Progenitor cell of endocrine pancreas (in vitro differentiated cells): ENCODE measurements around the gene MAFG. TPM values are rescaled to one million over a fixed set of nuclear protein-coding genes. Genes with fewer than 3 reads are reported as not detected.

Source experiments
- DNase-seq: peaks from one replicate; pipeline ENCODE4 v3.0.0; 2021; ENCODE audit warnings: low spot score; ENCODE audit not compliant: unreplicated experiment
- H3K27ac Mint-ChIP-seq: 2 replicates; pipeline ENCODE4 v1.8.0; 2021; ENCODE audit warnings: mild to moderate bottlenecking, moderate library complexity, mixed read lengths
- H3K27me3 Mint-ChIP-seq: 2 replicates; pipeline ENCODE4 v1.8.0; 2021; ENCODE audit warnings: mixed read lengths
- H3K36me3 Mint-ChIP-seq: 2 replicates; pipeline ENCODE4 v1.8.0; 2022; ENCODE audit warnings: mixed read lengths; ENCODE audit not compliant: insufficient read depth
- H3K4me1 Mint-ChIP-seq: 2 replicates; pipeline ENCODE4 v1.8.0; 2021; ENCODE audit warnings: low read depth, mixed read lengths
- H3K4me3 Mint-ChIP-seq: 2 replicates; pipeline ENCODE4 v1.8.0; 2021; ENCODE audit warnings: low read depth, mild to moderate bottlenecking, moderate library complexity, mixed read lengths
- H3K9me3 Mint-ChIP-seq: 2 replicates; pipeline ENCODE4 v1.8.0; 2021; ENCODE audit warnings: low read depth, mixed read lengths
- total RNA-seq: library from RNA; stranded (reverse); gene quantifications from 2 replicates; pipeline ENCODE4 v1.2.1, GENCODE V29; 2021
- TF ChIP-seq, protein P1 (sequence below): fragments of 200-600 bp; sonication (generic); IDR thresholded peaks from one replicate; pipeline ENCODE4 v1.5.0; 2021; ENCODE audit warnings: antibody characterized with exemption, mild to moderate bottlenecking; ENCODE audit not compliant: unreplicated experiment

The MAFG gene
- total RNA-seq, 1 donor from 2014 or later: 29.5 TPM

DNA sequence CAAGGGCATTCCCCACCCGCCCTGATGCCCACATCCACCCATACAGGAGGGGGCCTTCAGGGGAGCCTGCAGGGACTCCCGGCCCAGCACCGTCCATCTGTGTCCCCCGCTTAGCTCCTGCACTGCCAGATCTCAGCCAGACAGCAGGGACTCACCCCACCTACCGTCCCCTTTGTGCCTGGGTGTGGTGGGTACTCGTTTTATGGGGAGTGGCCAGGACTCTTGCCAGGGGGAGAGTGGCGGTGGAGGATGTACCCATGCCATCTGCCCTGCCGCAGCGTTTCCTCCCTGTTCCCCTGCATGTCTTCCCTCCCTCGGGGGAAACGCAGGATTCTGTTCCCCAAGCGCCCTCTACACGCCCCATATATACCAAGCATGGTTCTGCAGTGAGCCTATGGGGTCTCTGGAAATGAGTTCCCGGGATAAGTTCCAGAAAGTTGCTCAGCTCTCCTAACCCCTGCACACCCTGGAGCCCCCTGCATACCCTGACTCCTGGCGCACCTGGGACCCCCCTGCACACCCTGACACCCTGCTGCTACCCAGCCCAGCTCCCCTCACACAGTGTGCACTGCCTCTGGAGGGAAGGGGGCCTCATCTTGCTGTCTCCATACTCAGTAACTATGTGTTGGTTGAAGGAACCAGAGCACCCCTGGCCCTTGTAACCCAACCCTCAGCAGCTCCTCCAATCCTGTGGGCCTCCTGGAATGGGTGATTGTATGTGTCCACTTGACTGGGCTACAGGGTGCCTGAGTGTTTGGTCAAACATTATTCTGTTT lies 4.2 kb upstream of the MAFG start:
- DNase-seq: no peak
- TF ChIP-seq, protein P1, sequence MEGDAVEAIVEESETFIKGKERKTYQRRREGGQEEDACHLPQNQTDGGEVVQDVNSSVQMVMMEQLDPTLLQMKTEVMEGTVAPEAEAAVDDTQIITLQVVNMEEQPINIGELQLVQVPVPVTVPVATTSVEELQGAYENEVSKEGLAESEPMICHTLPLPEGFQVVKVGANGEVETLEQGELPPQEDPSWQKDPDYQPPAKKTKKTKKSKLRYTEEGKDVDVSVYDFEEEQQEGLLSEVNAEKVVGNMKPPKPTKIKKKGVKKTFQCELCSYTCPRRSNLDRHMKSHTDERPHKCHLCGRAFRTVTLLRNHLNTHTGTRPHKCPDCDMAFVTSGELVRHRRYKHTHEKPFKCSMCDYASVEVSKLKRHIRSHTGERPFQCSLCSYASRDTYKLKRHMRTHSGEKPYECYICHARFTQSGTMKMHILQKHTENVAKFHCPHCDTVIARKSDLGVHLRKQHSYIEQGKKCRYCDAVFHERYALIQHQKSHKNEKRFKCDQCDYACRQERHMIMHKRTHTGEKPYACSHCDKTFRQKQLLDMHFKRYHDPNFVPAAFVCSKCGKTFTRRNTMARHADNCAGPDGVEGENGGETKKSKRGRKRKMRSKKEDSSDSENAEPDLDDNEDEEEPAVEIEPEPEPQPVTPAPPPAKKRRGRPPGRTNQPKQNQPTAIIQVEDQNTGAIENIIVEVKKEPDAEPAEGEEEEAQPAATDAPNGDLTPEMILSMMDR: no peak
- H3K4me1 Mint-ChIP-seq: peaks cover 9% of the 10 kb centered on the region
- H3K27me3 Mint-ChIP-seq: peaks cover 3% of the 10 kb centered on the region
- no peaks in the 10 kb centered on the region for H3K9me3 Mint-ChIP-seq
- no peak overlapping the region for H3K27ac Mint-ChIP-seq
- no peaks in the 10 kb centered on the region for H3K36me3 Mint-ChIP-seq
- no peak overlapping the region for H3K4me3 Mint-ChIP-seq

DNA sequence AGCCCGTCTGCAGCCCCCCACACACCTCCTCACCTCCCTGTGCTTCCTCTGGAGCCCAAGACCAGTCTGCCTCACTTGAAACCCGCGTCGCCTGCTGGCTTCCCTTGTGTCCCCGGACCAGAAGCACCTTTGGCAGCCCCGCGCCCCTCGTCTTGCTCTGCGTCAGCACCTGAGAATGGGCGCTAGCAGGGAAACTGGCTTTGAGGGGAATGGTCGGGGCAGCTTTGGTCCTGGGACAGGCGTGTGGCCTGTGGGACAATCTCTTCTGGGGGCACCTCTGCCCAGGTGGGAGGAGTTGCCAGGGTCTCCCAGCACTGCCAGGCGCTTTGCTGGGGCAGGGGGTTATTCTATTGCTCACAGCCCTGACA lies 3.6 kb upstream of the MAFG start:
- Mint-ChIP-seq H3K36me3 (no peaks in the 10 kb centered on the region), H3K27ac (no peak overlapping the region), H3K9me3 (no peaks in the 10 kb centered on the region), H3K4me1 (peaks cover 11% of the 10 kb centered on the region), H3K27me3 (peaks cover 3% of the 10 kb centered on the region), H3K4me3 (no peak overlapping the region)
- TF ChIP-seq, protein P1: no peak
- DNase-seq: no peak

DNA sequence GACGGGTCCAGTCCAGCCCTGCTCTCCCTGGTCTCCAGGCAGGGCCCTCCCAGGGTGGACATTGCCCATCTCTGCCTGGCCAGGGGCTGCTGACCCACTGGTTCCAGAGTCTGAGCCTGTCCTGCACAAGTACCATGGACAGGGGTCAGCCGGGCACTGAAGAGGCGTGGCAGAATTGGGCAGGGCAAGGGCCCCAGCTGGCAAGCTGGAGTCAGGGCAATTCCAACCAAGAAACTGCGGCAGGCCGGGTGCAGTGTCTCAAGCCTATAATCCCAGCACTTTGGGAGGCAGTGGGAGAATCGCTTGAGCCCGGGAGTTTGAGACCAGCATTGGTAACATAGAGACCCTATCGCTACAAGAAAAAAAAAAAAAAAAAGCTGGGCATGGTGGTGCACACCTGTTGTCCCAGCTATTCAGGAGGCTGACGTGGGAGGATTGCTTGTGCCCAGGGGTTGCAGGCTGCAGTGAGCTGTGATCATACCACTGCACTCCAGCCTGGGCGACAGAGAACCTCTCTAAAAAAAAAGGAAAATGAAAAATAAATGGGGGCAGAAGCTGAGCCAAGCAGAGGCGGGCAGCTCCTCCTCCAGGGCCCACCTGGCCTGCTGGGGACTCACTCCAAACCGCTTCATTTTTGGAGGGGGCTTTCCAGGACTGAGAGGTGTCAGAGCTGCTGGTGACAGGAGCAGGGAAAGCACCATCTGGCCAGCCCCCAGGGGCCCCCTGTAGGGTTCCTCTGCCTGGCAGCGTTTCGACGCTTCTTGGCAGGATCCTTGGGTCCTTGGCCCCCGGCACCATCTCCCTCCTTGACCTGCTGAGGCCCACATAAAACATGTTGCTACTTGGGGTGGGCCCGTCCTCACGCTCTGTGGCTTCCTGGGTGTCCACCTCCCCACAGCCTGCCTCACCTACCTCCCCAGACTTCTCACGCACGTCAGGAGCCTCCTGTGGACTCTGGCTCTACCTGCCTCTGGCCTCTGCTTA lies 2.9 kb upstream of the MAFG start:
- H3K27me3 Mint-ChIP-seq: peaks cover 3% of the 10 kb centered on the region
- no peak overlapping the region for H3K27ac Mint-ChIP-seq
- no peak overlapping the region for H3K4me3 Mint-ChIP-seq
- no peak for DNase-seq
- peaks cover 12% of the 10 kb centered on the region for H3K4me1 Mint-ChIP-seq
- no peaks in the 10 kb centered on the region for H3K9me3 Mint-ChIP-seq
- TF ChIP-seq, protein P1: no peak
- H3K36me3 Mint-ChIP-seq: no peaks in the 10 kb centered on the region

- TF ChIP-seq, protein P1: no peak
- peaks cover 14% of the 10 kb centered on the region for H3K4me1 Mint-ChIP-seq
- H3K4me3 Mint-ChIP-seq: peak overlapping the region; percentile 46
- no peaks in the 10 kb centered on the region for H3K9me3 Mint-ChIP-seq
- peaks cover 3% of the 10 kb centered on the region for H3K27me3 Mint-ChIP-seq
- no peak overlapping the region for H3K27ac Mint-ChIP-seq
- H3K36me3 Mint-ChIP-seq: no peaks in the 10 kb centered on the region
- no peak for DNase-seq
Measured at GRCh38 chr17:81929253-81930141, 2.0 kb upstream of the MAFG start.
